Endodermal cell (in vitro differentiated cells): ENCODE results near the gene LRRC3C. TPM values are rescaled to one million over a fixed set of nuclear protein-coding genes. Genes with fewer than 3 reads are reported as not detected.

Experiments used
- DNase-seq: peaks from one replicate; pipeline ENCODE4 v3.0.0-alpha.2; 2017
- H3K27ac ChIP-seq: 2 replicates; pipeline ENCODE4 v1.5.1; 2013; ENCODE audit warnings: mild to moderate bottlenecking, low read depth, low read length, moderate library complexity
- H3K27me3 ChIP-seq: 2 replicates; pipeline ENCODE4 v1.6.1; 2013; ENCODE audit warnings: mild to moderate bottlenecking, low read length, moderate library complexity; ENCODE audit not compliant: insufficient read depth, control insufficient read depth, poor library complexity, severe bottlenecking
- H3K36me3 ChIP-seq: 2 replicates; pipeline ENCODE4 v1.7.0; 2013; ENCODE audit warnings: mild to moderate bottlenecking, low read length, moderate library complexity; ENCODE audit not compliant: control insufficient read depth, insufficient read depth
- H3K4me1 ChIP-seq: one replicate; pipeline ENCODE4 v1.7.0; 2013; ENCODE audit warnings: low read length; ENCODE audit not compliant: control insufficient read depth, insufficient read depth
- H3K4me3 ChIP-seq: 2 replicates; pipeline ENCODE4 v1.5.1; 2013; ENCODE audit warnings: mild to moderate bottlenecking, low read length, moderate library complexity
- H3K9ac ChIP-seq: 2 replicates; pipeline ENCODE4 v1.6.1; 2013; ENCODE audit warnings: mild to moderate bottlenecking, low read length, moderate library complexity; ENCODE audit not compliant: poor library complexity, severe bottlenecking; ENCODE audit errors: extremely low read depth
- H3K9me3 ChIP-seq: 2 replicates; pipeline ENCODE4 v1.6.1; 2013; ENCODE audit warnings: mild to moderate bottlenecking, low read length, moderate library complexity; ENCODE audit not compliant: control insufficient read depth
- H3K27ac Mint-ChIP-seq: 2 replicates; pipeline ENCODE4 v1.8.0; 2020; ENCODE audit warnings: mixed read lengths
- H3K27me3 Mint-ChIP-seq: 2 replicates; pipeline ENCODE4 v1.8.0; 2021; ENCODE audit warnings: mild to moderate bottlenecking, mixed read lengths; ENCODE audit not compliant: insufficient read depth
- H3K36me3 Mint-ChIP-seq: 2 replicates; pipeline ENCODE4 v1.8.0; 2020; ENCODE audit warnings: low read depth, mixed read lengths
- H3K4me1 Mint-ChIP-seq: 2 replicates; pipeline ENCODE4 v1.8.0; 2020; ENCODE audit warnings: mixed read lengths
- H3K4me3 Mint-ChIP-seq: 2 replicates; pipeline ENCODE4 v1.8.0; 2020; ENCODE audit warnings: mild to moderate bottlenecking, moderate library complexity, mixed read lengths
- H3K9me3 Mint-ChIP-seq: 2 replicates; pipeline ENCODE4 v1.8.0; 2020; ENCODE audit warnings: mild to moderate bottlenecking, mixed read lengths
- WGBS, 2 experiments: methylation state at CpG; one replicate each; pipeline versions ENCODE4 v1.1.5 to v1.1.7; 2013; ENCODE audit warnings: missing lambda C conversion rate in 2 of 2, mixed read lengths in 1 of 2; ENCODE audit not compliant: insufficient coverage in 1 of 2, insufficient read length in 1 of 2; 5-methylcytosine and 5-hydroxymethylcytosine counted together
- total RNA-seq, 2 donors: library from RNA; stranded (reverse); fragmentation: NEBNext Ultra II Directional in 1 of 2; extraction: Animal tissue kit (Norgen Biotek cat#: 25700) in 1 of 2; gene quantifications; 2 replicates in 1 of 2; 3 replicates in 1 of 2; pipeline ENCODE4 v1.2.1, GENCODE V29; 2021
- TF ChIP-seq, protein P1 (sequence below): fragments of 200-600 bp; sonication (generic); conservative IDR thresholded peaks from 2 replicates; pipeline ENCODE4 v1.5.0; 2021; ENCODE audit warnings: antibody characterized with exemption, mild to moderate bottlenecking

LRRC3C gene
- total RNA-seq, 2 donors from 2014 or later, result not detected

DNA sequence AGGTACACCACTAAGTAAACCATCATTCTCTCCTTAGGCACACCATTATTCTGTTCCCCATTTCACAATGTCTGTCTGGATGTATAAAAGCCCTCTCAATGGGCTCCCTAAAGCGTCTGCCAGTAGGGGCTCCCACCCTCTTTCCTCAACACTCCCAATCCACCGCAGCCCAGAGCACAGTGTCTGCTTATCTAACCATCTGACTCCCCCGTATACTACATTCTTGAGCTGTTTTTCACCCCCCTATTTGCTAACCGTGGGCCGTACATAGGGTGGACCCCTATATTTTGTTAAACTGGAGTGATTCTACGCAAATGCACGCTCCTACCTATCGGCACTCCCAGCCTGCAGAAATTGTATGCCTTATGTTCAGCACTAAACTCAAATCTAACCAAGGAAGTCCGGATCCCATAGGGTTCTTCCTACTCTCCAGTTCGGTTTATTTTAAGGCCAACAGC, 52.4 kb downstream of the LRRC3C start:
- 2 to 6% methylated on average over 10 of the region's 10 CpGs for WGBS, 2 experiments
- H3K4me3 Mint-ChIP-seq, result peak overlapping the region; percentile 92
- peaks cover 16% of the 10 kb centered on the region for H3K36me3 ChIP-seq
- H3K36me3 Mint-ChIP-seq, result peaks cover 13% of the 10 kb centered on the region
- peaks cover 2% of the 10 kb centered on the region for H3K4me1 ChIP-seq
- no peak overlapping the region for H3K27ac ChIP-seq
- H3K27me3 Mint-ChIP-seq, result peaks cover 6% of the 10 kb centered on the region
- peak; percentile 78 for DNase-seq
- peak overlapping the region; percentile 93 for H3K27ac Mint-ChIP-seq
- no peaks in the 10 kb centered on the region for H3K9me3 Mint-ChIP-seq
- no peaks in the 10 kb centered on the region for H3K9me3 ChIP-seq
- peak overlapping the region; percentile 98 for H3K9ac ChIP-seq
- TF ChIP-seq, protein P1, sequence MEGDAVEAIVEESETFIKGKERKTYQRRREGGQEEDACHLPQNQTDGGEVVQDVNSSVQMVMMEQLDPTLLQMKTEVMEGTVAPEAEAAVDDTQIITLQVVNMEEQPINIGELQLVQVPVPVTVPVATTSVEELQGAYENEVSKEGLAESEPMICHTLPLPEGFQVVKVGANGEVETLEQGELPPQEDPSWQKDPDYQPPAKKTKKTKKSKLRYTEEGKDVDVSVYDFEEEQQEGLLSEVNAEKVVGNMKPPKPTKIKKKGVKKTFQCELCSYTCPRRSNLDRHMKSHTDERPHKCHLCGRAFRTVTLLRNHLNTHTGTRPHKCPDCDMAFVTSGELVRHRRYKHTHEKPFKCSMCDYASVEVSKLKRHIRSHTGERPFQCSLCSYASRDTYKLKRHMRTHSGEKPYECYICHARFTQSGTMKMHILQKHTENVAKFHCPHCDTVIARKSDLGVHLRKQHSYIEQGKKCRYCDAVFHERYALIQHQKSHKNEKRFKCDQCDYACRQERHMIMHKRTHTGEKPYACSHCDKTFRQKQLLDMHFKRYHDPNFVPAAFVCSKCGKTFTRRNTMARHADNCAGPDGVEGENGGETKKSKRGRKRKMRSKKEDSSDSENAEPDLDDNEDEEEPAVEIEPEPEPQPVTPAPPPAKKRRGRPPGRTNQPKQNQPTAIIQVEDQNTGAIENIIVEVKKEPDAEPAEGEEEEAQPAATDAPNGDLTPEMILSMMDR, result no peak
- no peaks in the 10 kb centered on the region for H3K27me3 ChIP-seq
- peak overlapping the region; percentile 99 for H3K4me3 ChIP-seq
- peaks cover 23% of the 10 kb centered on the region for H3K4me1 Mint-ChIP-seq

DNA sequence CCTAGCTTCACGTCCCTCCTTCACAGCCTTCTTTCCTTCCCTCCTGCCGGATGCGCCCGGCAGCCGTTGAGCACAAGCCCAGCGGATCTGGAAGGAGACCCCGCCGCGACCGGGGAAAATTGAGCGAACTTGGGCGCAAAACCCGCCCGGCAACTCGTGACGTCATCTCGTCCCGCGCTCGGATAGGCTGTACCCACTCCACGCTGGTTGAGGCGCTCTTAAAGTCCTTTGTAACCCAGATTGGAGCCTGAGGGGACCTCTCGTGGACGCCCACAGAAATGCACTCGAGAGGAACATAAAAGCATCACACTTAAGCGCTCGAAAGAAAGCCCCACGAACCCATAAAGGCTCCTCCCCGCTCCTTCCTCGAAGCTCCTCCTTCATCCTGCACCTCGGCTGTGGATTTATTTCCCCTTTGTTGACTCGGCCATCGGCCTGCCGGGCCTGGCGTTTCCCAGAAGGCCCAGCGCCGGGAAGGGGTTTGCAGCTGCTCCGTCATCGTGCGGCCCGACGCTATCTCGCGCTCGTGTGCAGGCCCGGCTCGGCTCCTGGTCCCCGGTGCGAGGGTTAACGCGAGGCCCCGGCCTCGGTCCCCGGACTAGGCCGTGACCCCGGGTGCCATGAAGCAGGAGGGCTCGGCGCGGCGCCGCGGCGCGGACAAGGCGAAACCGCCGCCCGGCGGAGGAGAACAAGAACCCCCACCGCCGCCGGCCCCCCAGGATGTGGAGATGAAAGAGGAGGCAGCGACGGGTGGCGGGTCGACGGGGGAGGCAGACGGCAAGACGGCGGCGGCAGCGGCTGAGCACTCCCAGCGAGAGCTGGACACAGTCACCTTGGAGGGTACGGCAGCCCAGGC, 53.0 kb downstream of the LRRC3C start, which contains the start of gene PSMD3:
Gene PSMD3 (plus strand): TSS at position 457 of the 856 bp plus-strand sequence. CDS start 164 bp downstream, at position 621.
- Histone ChIP-seq H3K27me3 (no peaks in the 10 kb centered on the region), H3K4me1 (peaks cover 2% of the 10 kb centered on the region), H3K4me3 (peak within 1 kb of the TSS; percentile 99), H3K36me3 (peaks cover 23% of the 10 kb centered on the region), H3K27ac (peak within 1 kb of the TSS; percentile 95), H3K9ac (peak within 1 kb of the TSS; percentile 98), H3K9me3 (no peaks in the 10 kb centered on the region)
- H3K27ac Mint-ChIP-seq, result peak within 1 kb of the TSS; percentile 93
- H3K9me3 Mint-ChIP-seq, result no peaks in the 10 kb centered on the region
- DNase-seq, result peak; percentile 100
- H3K4me1 Mint-ChIP-seq, result peaks cover 23% of the 10 kb centered on the region
- 0% methylated on average over 35 to 84 of the region's 84 CpGs for WGBS, 2 experiments
- H3K4me3 Mint-ChIP-seq, result peak within 1 kb of the TSS; percentile 92
- peaks cover 20% of the 10 kb centered on the region for H3K36me3 Mint-ChIP-seq
- H3K27me3 Mint-ChIP-seq, result peaks cover 6% of the 10 kb centered on the region
- TF ChIP-seq, protein P1, result peak; percentile 73

DNA sequence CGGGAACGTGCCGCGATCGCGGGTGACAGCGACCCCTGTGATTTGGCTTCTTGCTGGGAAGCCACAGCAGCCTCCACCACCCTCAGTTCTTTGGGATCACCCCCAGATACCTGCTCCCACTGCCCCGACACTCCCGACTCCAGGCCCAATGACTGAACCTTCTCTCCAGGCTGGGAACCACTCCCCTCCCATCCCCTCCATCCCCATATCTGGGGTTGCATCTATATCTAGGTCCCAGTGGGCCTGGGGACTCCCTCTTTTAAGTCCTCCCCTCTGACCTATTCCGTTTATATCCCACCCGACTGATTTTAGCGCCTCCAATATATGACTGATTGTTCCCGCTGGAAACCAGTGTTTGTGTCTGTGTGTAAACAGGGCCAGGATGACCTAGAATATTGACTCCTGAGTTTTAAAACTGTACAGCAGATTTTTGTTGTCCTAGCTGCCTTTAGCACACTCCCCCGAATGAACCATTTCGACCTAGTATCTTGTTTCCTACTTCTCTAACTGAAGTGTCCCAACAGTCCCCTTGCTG, 53.7 kb downstream of the LRRC3C start:
- peak overlapping the region; percentile 98 for H3K9ac ChIP-seq
- no peaks in the 10 kb centered on the region for H3K9me3 Mint-ChIP-seq
- H3K4me3 Mint-ChIP-seq, result peak overlapping the region; percentile 92
- peak overlapping the region; percentile 95 for H3K27ac ChIP-seq
- H3K36me3 Mint-ChIP-seq, result peaks cover 27% of the 10 kb centered on the region
- DNase-seq, result no peak
- H3K4me1 Mint-ChIP-seq, result peaks cover 23% of the 10 kb centered on the region
- no peaks in the 10 kb centered on the region for H3K9me3 ChIP-seq
- H3K27me3 Mint-ChIP-seq, result peaks cover 5% of the 10 kb centered on the region
- TF ChIP-seq, protein P1, result no peak
- peaks cover 30% of the 10 kb centered on the region for H3K36me3 ChIP-seq
- H3K4me1 ChIP-seq, result peaks cover 2% of the 10 kb centered on the region
- no peaks in the 10 kb centered on the region for H3K27me3 ChIP-seq
- H3K27ac Mint-ChIP-seq, result peak overlapping the region; percentile 93
- 1% methylated on average over 12 to 15 of the region's 15 CpGs for WGBS, 2 experiments
- H3K4me3 ChIP-seq, result peak overlapping the region; percentile 99
